HG03060 (cell line): ENCODE results near the gene MYO18B.
"Not testable (repeated sequence)": the region's sequence is repeated elsewhere in the genome, so short reads cannot be mapped to it uniquely, and the experiment has no call there.

ENCODE experiments used
- ATAC-seq: cut with Tn5 transposase; IDR thresholded peaks from one replicate; pipeline ENCODE4 v1.9.1; 2021; ENCODE audit warnings: low read depth, moderate number of reproducible peaks; ENCODE audit not compliant: unreplicated experiment

MYO18B gene

GRCh38 chr22:25741692-25742626 lies at the start of gene MYO18B:
TSS of gene MYO18B (plus strand) at chr22:25742188. CDS start at chr22:25761093, 18,905 bp downstream.
- no peak for ATAC-seq

- ATAC-seq = no peak
Measured at GRCh38 chr22:25692397-25693267, 49.4 kb upstream of the MYO18B start.

- no peak for ATAC-seq
Measured at GRCh38 chr22:25693268-25693565, 48.8 kb upstream of the MYO18B start.

- ATAC-seq = no peak
Measured at GRCh38 chr22:25694196-25694907, 47.6 kb upstream of the MYO18B start.

- ATAC-seq = no peak
Measured at GRCh38 chr22:25695146-25695545, 46.8 kb upstream of the MYO18B start.

GRCh38 chr22:25696763-25697162 lies 45.2 kb upstream of the MYO18B start:
- ATAC-seq = no peak

- no peak for ATAC-seq
Measured at GRCh38 chr22:25697181-25697664, 44.8 kb upstream of the MYO18B start.

- ATAC-seq = no peak
Measured at GRCh38 chr22:25697978-25698377, 44.0 kb upstream of the MYO18B start.

GRCh38 chr22:25698461-25698860 lies 43.5 kb upstream of the MYO18B start:
- ATAC-seq = no peak

GRCh38 chr22:25698978-25699377 lies 43.0 kb upstream of the MYO18B start:
- no peak for ATAC-seq

- no peak for ATAC-seq
Measured at GRCh38 chr22:25701056-25701780, 40.8 kb upstream of the MYO18B start.

- ATAC-seq = no peak
Measured at GRCh38 chr22:25702040-25702439, 39.9 kb upstream of the MYO18B start.

- no peak for ATAC-seq
Measured at GRCh38 chr22:25702571-25703167, 39.3 kb upstream of the MYO18B start.

- no peak for ATAC-seq
Measured at GRCh38 chr22:25704701-25705100, 37.3 kb upstream of the MYO18B start.

GRCh38 chr22:25706197-25706596 lies 35.8 kb upstream of the MYO18B start:
- no peak for ATAC-seq

- ATAC-seq = not testable (repeated sequence)
Measured at GRCh38 chr22:25708430-25708829, 33.6 kb upstream of the MYO18B start.

GRCh38 chr22:25709758-25710157 lies 32.2 kb upstream of the MYO18B start:
- no peak for ATAC-seq

- no peak for ATAC-seq
Measured at GRCh38 chr22:25710501-25710900, 31.5 kb upstream of the MYO18B start.

GRCh38 chr22:25711491-25711890 lies 30.5 kb upstream of the MYO18B start:
- ATAC-seq = no peak
